ENCODE results near the gene CTBP2.

- TF ChIP-seq MAX (IDR thresholded peaks at IDR 0.05): no peak
- TF ChIP-seq, protein P1, sequence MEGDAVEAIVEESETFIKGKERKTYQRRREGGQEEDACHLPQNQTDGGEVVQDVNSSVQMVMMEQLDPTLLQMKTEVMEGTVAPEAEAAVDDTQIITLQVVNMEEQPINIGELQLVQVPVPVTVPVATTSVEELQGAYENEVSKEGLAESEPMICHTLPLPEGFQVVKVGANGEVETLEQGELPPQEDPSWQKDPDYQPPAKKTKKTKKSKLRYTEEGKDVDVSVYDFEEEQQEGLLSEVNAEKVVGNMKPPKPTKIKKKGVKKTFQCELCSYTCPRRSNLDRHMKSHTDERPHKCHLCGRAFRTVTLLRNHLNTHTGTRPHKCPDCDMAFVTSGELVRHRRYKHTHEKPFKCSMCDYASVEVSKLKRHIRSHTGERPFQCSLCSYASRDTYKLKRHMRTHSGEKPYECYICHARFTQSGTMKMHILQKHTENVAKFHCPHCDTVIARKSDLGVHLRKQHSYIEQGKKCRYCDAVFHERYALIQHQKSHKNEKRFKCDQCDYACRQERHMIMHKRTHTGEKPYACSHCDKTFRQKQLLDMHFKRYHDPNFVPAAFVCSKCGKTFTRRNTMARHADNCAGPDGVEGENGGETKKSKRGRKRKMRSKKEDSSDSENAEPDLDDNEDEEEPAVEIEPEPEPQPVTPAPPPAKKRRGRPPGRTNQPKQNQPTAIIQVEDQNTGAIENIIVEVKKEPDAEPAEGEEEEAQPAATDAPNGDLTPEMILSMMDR (IDR thresholded peaks at IDR 0.05; ENCODE audit: low read depth, low read length, missing input control): no peak
- no peak for TF ChIP-seq RAD21 (IDR thresholded peaks at IDR 0.05)
- no peak for TF ChIP-seq YY1 (IDR thresholded peaks at IDR 0.05)
- TF ChIP-seq TAF1 (conservative IDR thresholded peaks at IDR 0.05): no peak
Measured at GRCh38 chr10:125132344-125132743, 28.0 kb downstream of the CTBP2 start.
